ENCODE measurements around the gene GABRB1.

- TF ChIP-seq POLR2A (IDR thresholded peaks at IDR 0.05) (no peak), CTCF (IDR thresholded peaks at IDR 0.05) (no peak)
Observed at GRCh38 chr4:47010347-47010911, 20.9 kb upstream of the GABRB1 start.

All from thyroid gland (tissue), 4 donors.